OCI-LY1 (cell line): ENCODE measurements around the gene PCK1.

Experiments
- H2AFZ ChIP-seq: fragments of 200-600 bp; sonication (generic), shearing (Covaris generic); 2 replicates; pipeline ENCODE4 v1.6.0; 2014; ENCODE audit warnings: antibody characterized with exemption, mild to moderate bottlenecking, low read length
- H3F3A ChIP-seq: fragments of 200-600 bp; sonication (generic), shearing (Covaris generic); 2 replicates; pipeline ENCODE4 v1.6.0; 2014; ENCODE audit warnings: mild to moderate bottlenecking, antibody characterized with exemption, low read length, moderate library complexity; ENCODE audit not compliant: insufficient read depth
- H3K27ac ChIP-seq: fragments of 200-600 bp; sonication (generic); 2 replicates; pipeline ENCODE4 v1.5.1; 2014; ENCODE audit warnings: low read length, mixed run types, mild to moderate bottlenecking, low read depth; ENCODE audit not compliant: poor library complexity, severe bottlenecking
- H3K27me3 ChIP-seq: fragments of 200-600 bp; sonication (generic); 2 replicates; pipeline ENCODE4 v1.6.0; 2014; ENCODE audit warnings: antibody characterized with exemption, mild to moderate bottlenecking, low read length, moderate library complexity; ENCODE audit not compliant: insufficient read depth
- H3K36me3 ChIP-seq: fragments of 200-600 bp; sonication (generic); 2 replicates; pipeline ENCODE4 v1.6.1; 2014; ENCODE audit warnings: mild to moderate bottlenecking, antibody characterized with exemption, low read length, moderate library complexity, mixed read lengths; ENCODE audit not compliant: insufficient read depth
- H3K4me1 ChIP-seq: fragments of 200-600 bp; sonication (generic); 2 replicates; pipeline ENCODE4 v1.5.1; 2014; ENCODE audit warnings: mild to moderate bottlenecking, low read length, moderate library complexity; ENCODE audit not compliant: insufficient read depth, severe bottlenecking
- H3K4me2 ChIP-seq: fragments of 200-600 bp; sonication (generic), shearing (Covaris generic); 2 replicates; pipeline ENCODE4 v1.6.1; 2014; ENCODE audit warnings: low read length
- H3K4me3 ChIP-seq: fragments of 200-600 bp; sonication (generic); 2 replicates; pipeline ENCODE4 v1.5.1; 2014; ENCODE audit warnings: low read length, low read depth, mild to moderate bottlenecking, mixed read lengths; ENCODE audit not compliant: poor library complexity, severe bottlenecking
- H3K79me2 ChIP-seq: fragments of 200-600 bp; shearing (Covaris generic); 2 replicates; pipeline ENCODE4 v1.6.1; 2016; ENCODE audit warnings: mixed run types, low read length, mixed read lengths; ENCODE audit not compliant: insufficient read depth
- H3K9ac ChIP-seq: fragments of 200-600 bp; sonication (generic), shearing (Covaris generic); 2 replicates; pipeline ENCODE4 v1.6.1; 2014; ENCODE audit warnings: mild to moderate bottlenecking, low read length, mixed read lengths
- H3K9me2 ChIP-seq: fragments of 200-600 bp; sonication (generic), shearing (Covaris generic); 2 replicates; pipeline ENCODE4 v1.6.1; 2014; ENCODE audit warnings: low read depth, mild to moderate bottlenecking, low read length, mixed read lengths
- H3K9me3 ChIP-seq: fragments of 200-600 bp; shearing (Covaris generic); 2 replicates; pipeline ENCODE4 v1.6.1; 2014; ENCODE audit warnings: low read length, mixed read lengths
- H4K20me1 ChIP-seq: fragments of 200-600 bp; sonication (generic), shearing (Covaris generic); 2 replicates; pipeline ENCODE4 v1.6.0; 2016; ENCODE audit warnings: mild to moderate bottlenecking, low read length; ENCODE audit not compliant: insufficient read depth
- EZH2 ChIP-seq: fragments of 200-600 bp; sonication (generic), shearing (Covaris generic); IDR thresholded peaks from 2 replicates; pipeline ENCODE4 v1.8.0; 2017; ENCODE audit warnings: borderline replicate concordance, mixed run types, mild to moderate bottlenecking, antibody characterized with exemption, low read length, moderate library complexity, mixed read lengths
- TF ChIP-seq, protein P1 (sequence below): fragments of 200-600 bp; sonication (generic), shearing (Covaris generic); IDR thresholded peaks from 2 replicates; pipeline ENCODE4 v1.5.1; 2017; ENCODE audit warnings: mild to moderate bottlenecking, antibody characterized with exemption, low read length, moderate library complexity, mixed read lengths

Gene PCK1

DNA sequence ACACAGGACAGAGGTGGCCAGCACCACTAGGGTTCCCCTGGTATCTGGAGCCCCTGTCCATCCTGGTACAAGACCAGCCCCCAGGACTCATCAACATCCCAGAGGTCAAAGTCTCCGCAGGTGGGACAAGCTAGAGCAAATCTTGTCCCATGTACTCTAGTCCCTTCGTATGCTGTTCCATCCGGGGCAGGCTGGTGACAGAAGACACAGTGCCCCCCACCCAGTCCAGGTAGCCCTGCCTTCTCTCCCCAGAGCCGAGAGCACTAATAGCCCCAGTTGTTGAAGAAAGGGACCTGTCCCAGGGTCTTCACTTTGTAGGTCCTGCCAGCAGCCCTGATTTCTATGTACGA lies 21.1 kb downstream of the PCK1 start:
- H2AFZ ChIP-seq: no peak overlapping the region
- H3F3A ChIP-seq: no peaks in the 10 kb centered on the region
- peaks cover 11% of the 10 kb centered on the region; the same call in 1 of the 2 replicates for H3K27me3 ChIP-seq
- H3K79me2 ChIP-seq: no peaks in the 10 kb centered on the region
- no peak overlapping the region for H3K9ac ChIP-seq
- no peaks in the 10 kb centered on the region for H3K9me2 ChIP-seq
- TF ChIP-seq, protein P1, sequence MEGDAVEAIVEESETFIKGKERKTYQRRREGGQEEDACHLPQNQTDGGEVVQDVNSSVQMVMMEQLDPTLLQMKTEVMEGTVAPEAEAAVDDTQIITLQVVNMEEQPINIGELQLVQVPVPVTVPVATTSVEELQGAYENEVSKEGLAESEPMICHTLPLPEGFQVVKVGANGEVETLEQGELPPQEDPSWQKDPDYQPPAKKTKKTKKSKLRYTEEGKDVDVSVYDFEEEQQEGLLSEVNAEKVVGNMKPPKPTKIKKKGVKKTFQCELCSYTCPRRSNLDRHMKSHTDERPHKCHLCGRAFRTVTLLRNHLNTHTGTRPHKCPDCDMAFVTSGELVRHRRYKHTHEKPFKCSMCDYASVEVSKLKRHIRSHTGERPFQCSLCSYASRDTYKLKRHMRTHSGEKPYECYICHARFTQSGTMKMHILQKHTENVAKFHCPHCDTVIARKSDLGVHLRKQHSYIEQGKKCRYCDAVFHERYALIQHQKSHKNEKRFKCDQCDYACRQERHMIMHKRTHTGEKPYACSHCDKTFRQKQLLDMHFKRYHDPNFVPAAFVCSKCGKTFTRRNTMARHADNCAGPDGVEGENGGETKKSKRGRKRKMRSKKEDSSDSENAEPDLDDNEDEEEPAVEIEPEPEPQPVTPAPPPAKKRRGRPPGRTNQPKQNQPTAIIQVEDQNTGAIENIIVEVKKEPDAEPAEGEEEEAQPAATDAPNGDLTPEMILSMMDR: no peak
- TF ChIP-seq EZH2: no peak
- no peaks in the 10 kb centered on the region for H3K36me3 ChIP-seq
- no peaks in the 10 kb centered on the region for H3K9me3 ChIP-seq
- H3K4me3 ChIP-seq: no peak overlapping the region
- H3K27ac ChIP-seq: no peak overlapping the region
- no peaks in the 10 kb centered on the region for H4K20me1 ChIP-seq
- no peak overlapping the region for H3K4me2 ChIP-seq
- no peaks in the 10 kb centered on the region for H3K4me1 ChIP-seq

DNA sequence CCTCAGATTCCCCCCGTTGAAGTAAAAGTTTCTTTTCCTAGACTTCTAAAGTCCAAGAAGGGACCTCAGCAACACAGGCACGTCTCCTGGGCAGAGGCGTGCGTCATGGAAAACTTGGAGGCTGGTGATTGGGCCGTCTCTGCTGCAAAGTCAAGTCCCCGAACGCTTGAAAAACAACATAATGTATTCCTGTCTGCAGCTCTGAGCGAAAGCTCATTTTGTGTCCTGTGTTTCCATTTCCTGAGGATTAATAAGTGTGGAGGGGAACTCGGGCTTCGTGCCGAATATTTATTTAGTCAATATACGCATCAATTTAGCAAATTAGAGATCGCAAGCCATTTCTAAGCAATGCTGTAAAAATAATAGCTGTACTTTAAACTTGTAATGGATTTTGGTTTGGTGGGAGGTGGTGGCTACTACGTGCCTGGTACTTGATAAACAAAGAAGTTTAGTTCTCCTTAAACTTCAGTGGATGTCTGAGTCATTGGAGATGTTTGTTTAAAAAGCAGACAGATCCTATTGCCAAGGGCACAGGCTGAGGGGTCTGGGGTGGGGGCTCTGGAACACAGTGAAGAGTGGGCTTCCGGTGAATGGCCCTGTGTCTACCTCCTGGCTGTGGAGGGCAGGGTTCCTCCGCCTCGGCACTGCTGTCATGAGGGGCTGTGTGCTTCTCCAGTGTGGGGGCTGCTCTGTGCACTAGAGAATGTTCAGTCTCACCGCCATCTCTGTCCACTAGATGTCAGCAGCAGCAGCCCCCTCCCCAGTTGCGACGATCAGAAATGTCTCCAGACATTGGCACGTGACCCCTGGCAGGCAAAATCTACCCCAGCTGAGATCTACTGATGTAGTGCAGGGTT lies 21.8 kb downstream of the PCK1 start:
- no peaks in the 10 kb centered on the region for H3K36me3 ChIP-seq
- peaks cover 18% of the 10 kb centered on the region; the same call in 1 of the 2 replicates for H3K27me3 ChIP-seq
- H3K4me2 ChIP-seq: no peak overlapping the region
- H4K20me1 ChIP-seq: no peaks in the 10 kb centered on the region
- TF ChIP-seq, protein P1: peak; percentile 55
- TF ChIP-seq EZH2: no peak
- peaks cover under 1% of the 10 kb centered on the region; the same call in 1 of the 2 replicates for H3K9me3 ChIP-seq
- H3K27ac ChIP-seq: no peak overlapping the region
- no peak overlapping the region for H3K4me3 ChIP-seq
- no peaks in the 10 kb centered on the region for H3K79me2 ChIP-seq
- no peaks in the 10 kb centered on the region for H3K4me1 ChIP-seq
- H3K9ac ChIP-seq: no peak overlapping the region
- no peaks in the 10 kb centered on the region for H3F3A ChIP-seq
- no peaks in the 10 kb centered on the region for H3K9me2 ChIP-seq
- H2AFZ ChIP-seq: no peak overlapping the region

DNA sequence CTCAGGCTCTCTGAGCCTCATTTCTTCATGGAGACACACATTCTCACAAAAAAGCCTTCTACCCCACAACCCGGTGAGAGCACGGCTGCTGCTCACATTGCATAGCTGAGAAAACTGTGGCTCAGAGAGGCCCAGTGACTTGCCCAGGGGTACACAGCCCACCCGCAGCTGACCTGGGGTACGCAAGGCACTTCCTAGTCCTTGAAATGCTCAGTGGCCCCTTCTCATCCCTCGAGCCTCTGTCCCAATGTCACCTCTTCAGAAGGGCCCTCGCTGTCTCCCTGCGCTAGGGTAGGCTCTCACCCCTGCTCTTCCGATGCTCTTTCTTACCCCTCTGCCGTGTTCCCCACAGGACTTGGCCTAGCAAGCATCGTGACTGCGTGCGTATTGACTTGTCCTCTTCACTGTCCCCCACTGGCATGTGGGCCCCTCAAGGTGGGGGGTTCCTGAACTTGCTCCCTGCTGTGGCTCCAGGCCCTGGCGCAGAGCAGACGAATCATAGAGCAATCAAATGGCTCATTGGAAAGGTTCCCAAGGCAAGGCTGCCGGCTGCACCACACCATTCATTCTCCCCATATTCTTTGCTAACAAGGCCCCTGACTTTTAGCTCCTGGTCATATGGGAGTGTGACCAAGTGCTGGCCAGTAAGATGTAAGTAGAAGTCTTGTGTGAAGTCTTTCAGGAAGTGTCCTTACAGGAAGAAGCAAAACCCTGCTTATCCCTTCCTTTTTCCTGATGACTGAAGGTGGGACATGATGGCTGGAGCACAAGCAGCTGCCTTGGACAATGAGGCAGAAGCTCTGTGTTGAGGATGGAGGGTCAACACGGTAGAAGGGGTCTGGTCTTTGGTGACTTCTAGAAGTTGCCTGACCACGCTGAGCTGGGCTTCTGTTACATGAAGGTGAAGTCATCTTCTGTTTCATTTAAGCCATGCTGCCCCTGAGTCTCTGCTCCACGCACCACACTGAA lies 22.7 kb downstream of the PCK1 start:
- Histone ChIP-seq H3K36me3 (no peaks in the 10 kb centered on the region), H3K9ac (no peak overlapping the region), H4K20me1 (no peaks in the 10 kb centered on the region), H2AFZ (no peak overlapping the region), H3K4me1 (no peaks in the 10 kb centered on the region), H3K9me2 (no peaks in the 10 kb centered on the region), H3K27me3 (peaks cover 22% of the 10 kb centered on the region; the same call in 1 of the 2 replicates), H3K79me2 (no peaks in the 10 kb centered on the region), H3K27ac (no peak overlapping the region), H3K9me3 (peaks cover 3% of the 10 kb centered on the region; the same call in 1 of the 2 replicates), H3K4me3 (no peak overlapping the region), H3K4me2 (no peak overlapping the region), H3F3A (no peaks in the 10 kb centered on the region)
- TF ChIP-seq, protein P1: 0 out of 2 replicates have a peak, but pooled peaks have one; percentile 2
- no peak for TF ChIP-seq EZH2
